HL-60/S4 treated with retinoic acid at 250 ng/mL for 4 days and 3 days (cell line): ENCODE data around the gene CLCN1.

Experiments used
- in situ Hi-C: fragments of 300-500 bp; cut with MboI; formaldehyde crosslinking; loops from 2 replicates; pipeline ENCODE4 v1.7.0; 2022; ENCODE audit warnings: low sequenced_read_pairs

Gene CLCN1

DNA sequence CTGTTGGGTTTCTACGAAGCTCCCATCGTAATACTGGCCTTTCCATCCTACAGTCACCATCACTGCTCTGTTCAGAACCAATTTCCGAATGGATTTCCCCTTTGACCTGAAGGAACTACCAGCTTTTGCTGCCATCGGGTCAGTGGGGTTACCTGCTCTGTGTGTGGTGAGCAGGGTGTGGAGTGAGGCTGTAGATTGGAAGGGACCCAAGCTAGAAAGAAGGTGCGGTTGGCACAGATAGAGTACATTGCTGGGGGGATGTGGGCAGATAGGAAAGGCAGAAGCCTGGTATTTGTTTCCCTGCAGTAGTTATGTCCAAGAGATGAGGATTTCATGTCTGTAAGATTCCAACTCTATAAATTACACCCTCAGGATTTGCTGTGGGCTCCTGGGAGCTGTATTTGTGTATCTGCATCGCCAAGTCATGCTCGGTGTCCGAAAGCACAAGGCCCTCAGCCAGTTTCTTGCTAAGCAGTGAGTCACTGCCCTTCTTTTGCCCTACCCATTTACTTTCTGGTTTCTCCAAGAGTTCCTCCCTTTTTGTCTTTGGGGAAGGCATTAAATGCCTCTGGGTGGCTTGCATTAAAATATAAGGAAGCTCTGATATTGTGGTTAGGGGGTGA lies 15.4 kb downstream of the CLCN1 start:
- in situ Hi-C loops, result no loop called here

DNA sequence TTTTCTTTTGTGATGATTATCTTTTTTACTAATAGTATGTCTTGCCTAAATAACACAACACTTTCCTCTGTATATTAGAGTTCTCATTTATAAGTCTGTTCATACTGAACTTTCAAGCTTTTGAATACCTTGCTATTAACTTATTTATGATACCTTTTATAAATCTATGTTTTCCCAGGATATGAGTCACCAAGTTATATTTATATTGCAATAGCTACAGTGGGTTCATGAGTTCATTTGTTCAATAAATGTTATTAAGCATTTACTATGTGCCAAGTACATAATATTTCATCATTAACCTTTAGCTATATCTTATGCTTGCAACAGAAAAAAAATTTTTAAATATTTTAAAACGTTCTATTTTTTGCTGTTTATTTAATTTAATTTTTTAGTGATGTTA lies 18.3 kb downstream of the CLCN1 start:
- in situ Hi-C loops, result no loop called here

DNA sequence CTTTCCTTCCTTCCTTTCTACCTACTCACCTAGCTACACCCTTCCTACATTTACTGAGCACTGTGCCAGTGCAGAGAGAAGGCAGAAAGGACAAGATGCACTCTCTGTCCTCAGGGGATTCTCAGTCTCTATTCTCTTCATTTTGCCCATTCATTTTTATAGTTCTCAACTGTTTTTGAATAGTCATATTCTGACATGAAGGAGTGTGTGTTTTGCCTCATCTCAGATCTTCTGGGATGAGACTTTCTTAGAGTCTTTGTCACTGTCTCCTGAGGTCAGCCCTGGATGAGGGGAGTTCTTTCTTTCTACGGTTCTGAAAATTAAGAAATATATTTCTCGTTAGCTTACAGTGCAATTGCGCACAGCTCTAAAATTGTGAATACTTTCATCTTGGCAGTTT lies 21.3 kb downstream of the CLCN1 start:
- in situ Hi-C loops, result no loop called here

DNA sequence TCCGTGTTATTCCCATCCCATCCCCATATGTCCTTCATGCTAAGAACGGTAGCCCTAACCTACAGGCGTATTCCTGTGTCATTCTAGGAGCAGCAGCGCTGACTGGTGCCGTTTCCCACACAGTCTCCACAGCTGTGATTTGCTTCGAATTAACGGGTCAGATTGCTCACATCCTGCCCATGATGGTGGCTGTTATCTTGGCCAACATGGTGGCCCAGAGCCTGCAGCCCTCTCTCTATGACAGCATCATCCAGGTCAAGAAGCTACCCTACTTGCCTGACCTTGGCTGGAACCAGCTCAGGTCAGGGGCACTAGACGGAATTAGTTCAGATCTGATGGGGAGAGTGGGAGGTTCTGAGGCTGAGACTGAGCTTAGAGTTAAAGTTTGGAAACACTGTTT lies 25.9 kb downstream of the CLCN1 start:
- in situ Hi-C loops, result no loop called here

DNA sequence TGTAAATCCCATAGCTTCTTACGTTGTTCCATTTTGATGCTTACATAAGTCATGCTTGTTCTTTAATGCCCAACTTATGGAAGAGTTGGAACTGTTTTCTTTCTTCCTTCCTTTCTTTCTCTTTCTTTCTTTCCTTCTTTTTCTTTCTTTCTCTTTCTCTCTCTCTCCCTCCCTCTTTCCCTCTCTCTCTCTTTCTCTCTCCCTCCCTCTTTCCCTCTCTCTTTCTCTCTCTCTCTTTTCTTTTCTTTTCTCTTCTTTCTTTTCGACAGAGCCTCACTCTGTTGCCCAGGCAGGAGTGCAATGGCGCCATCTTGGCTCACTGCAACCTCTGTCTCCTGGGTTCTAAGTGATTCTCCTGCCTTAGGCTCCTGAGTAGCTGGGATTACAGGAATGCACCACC lies 27.7 kb downstream of the CLCN1 start:
- in situ Hi-C loops, result no loop called here

DNA sequence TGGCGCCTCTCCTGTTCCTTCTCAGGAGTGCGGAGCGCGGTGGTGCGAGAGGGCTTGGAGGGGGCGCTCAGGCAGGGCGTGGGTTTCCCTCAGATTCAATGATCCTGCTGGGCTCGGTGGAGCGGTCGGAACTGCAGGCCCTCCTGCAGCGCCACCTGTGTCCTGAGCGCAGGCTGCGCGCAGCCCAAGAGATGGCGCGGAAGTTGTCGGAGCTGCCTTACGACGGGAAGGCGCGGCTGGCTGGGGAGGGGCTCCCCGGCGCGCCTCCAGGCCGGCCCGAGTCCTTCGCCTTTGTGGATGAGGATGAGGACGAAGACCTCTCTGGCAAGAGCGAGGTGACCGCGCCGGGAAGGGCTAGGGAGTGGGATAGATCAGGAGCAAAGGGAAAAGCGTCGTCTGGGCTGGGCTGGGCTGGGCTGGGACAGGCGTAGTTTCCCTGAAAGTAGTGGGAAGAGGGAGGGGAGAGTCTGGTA lies 29.6 kb downstream of the CLCN1 start:
- in situ Hi-C loops, result no loop called here

DNA sequence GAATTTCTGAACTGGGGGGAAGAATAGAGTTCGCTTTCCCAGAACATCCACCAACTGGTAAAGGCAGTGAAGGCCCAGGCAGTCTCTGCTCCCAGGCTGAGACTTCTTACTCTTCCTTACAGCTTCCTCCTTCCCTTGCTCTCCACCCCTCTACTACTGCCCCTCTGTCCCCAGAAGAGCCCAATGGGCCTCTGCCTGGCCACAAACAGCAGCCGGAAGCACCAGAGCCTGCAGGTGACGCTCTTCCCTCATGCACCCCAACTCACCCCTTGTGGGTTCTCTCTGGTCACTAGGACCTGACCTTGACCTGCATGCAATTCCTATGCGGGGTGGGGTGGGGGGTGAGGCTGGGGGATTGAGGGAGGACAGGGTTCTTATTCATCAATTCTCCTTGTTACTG lies 30.1 kb downstream of the CLCN1 start:
- in situ Hi-C loops, result no loop called here

DNA sequence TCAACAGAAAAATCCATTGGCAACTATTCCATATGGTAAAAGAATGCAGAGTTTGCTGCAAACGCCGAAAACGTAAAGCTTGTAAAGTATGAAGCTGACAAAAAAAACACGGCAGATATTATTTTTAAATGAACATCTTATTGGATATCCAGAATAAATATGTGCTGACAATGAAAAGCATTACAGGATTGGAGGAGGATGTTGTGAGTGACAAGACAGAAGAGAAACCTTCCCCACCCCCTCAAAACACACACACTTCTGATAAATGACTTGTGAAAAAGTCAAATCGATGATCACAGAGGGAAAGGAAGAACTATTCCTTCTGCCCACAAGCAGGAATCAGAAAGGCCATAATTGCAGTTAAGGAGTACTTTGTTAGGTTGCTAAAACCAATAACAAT lies 32.0 kb downstream of the CLCN1 start:
- in situ Hi-C loops, result no loop called here

DNA sequence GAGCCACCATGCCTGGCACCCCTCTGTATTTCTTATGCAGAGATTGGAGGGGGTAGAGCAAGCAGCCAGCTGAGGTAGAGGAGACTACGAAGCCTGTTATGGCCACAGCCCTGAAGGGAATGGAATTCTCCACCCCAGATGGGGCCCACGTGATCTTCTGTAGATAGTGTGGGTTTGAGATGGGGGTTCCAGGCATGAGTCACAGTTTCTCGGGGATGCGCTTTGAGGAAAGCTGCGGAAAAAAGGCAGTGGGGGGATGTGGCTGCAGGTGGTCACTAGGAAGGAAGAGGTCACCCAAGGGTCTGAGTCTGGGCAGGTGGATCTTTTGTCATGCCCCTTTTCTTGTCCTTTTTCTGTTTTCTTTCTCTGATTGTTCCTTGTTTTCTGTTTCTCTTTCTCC lies 35.1 kb downstream of the CLCN1 start:
- in situ Hi-C loops, result no loop called here

DNA sequence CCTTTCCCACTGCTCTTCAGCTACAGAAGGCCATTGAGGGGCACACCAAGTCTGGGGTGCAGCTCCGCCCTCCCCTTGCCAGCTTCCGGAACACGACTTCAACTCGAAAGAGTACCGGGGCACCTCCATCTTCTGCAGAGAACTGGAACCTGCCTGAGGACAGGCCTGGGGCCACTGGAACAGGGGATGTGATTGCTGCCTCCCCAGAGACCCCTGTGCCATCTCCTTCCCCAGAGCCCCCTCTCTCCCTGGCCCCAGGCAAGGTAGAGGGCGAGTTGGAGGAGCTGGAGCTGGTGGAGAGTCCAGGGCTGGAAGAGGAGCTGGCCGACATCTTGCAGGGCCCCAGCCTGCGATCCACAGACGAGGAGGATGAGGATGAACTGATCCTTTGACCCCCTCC lies 35.7 kb downstream of the CLCN1 start:
- in situ Hi-C loops, result no loop called here

DNA sequence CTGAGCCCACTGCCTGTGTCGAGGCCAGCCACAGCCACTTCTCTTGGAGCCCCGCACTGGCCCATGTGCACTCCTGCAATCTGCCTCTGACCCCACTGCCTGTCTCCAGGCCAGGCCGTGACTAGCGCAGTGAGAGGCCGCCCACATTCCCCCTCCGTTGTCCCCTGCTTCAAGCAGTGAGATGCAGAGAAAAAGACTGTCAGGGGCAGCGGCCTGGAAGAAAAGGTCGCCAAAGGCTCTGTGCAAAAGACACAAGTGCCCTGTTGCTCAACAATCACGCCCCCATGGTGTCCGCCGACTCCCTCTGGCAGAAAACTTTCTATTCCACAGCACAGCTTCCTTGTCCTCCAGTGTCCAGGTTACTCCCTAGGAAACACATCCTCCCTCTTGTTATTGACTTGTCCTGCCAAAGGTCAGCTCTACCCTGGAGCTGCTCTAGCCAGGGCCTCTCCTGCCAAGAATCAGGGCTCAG lies 36.7 kb downstream of the CLCN1 start:
- in situ Hi-C loops, result no loop called here

DNA sequence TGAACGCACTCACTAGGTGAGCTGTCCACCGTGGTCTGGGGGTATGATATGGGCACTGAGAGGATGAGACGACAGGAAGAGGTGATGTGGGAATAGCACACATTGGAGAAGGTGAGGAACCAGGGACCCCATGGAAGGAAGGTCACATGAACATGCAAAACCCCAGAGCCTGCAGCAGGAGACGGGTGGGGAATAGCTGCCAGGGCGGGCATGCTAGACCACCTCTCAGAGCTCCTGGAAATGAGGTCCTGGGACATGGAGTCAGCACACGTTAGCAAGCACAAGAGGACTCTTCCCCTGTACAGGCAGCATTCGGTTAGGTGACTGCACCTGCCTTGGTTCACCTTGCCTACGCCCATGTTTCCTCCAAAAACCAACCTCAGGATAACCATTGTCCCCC lies 38.5 kb downstream of the CLCN1 start:
- in situ Hi-C loops, result no loop called here

DNA sequence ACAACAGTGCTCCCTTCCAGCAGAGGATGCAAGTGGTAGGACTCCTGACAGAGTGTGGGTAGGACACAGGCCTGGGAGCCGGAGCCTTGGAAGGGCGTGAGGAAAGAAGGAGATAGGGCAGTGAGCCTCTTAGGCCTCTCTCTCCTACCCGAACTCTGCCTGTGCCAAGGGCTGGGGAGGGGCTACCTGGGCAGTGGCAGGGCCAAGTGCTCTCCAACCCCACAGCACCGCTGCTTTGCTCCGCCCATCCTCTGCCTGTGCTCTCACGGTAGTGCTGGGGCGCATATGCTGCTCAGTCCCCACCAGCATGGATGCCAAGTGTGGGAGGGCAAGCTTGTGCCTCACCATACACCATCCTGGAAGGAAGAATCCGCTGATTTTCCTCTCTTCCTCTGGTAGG lies 39.1 kb downstream of the CLCN1 start:
- in situ Hi-C loops, result no loop called here

DNA sequence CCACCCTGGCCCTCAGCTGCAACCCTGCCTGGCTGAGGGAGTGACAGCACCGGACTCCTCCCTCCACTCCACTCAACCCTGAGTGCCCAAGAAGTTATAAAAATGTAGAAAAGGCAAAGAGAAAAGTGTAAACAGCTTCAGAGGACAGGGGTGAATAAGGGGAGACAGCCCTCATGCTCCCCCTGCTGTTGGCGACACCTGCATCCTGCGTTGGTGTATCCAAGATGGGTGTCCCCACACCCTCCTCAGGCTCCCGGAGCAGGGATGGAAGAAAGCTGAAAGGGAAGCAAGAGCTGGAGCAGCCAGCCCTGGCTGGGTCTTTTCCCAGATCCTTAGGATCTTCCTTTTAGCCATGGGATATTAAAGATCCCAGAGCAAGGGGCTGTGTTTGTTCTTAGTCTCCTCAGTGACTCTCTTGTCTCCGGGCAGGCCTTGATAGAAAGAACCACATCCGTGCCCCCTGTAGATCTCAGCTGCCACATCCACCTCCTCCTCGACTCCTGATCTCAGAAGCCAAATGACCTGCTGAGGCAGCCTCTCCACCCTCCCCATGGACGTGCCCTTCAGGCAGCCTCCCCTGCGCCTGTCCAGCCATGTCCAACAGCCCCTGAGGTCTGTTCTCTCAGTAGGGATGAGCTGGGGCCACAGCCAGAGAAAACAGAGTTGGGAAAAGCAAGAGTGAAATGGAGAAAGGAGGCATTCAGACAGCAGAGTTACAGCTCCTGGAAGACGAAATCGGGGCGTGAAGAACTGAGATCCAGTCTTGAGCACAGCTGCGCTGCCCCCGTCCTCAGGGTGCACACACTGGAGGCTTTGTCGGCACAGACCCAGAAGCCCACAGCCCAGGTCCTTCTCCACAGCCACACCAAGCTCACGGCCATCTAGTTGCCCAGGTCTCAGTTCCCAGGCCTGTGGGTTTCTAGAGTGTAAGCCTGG lies 39.8 kb downstream of the CLCN1 start:
- in situ Hi-C loops, result no loop called here

DNA sequence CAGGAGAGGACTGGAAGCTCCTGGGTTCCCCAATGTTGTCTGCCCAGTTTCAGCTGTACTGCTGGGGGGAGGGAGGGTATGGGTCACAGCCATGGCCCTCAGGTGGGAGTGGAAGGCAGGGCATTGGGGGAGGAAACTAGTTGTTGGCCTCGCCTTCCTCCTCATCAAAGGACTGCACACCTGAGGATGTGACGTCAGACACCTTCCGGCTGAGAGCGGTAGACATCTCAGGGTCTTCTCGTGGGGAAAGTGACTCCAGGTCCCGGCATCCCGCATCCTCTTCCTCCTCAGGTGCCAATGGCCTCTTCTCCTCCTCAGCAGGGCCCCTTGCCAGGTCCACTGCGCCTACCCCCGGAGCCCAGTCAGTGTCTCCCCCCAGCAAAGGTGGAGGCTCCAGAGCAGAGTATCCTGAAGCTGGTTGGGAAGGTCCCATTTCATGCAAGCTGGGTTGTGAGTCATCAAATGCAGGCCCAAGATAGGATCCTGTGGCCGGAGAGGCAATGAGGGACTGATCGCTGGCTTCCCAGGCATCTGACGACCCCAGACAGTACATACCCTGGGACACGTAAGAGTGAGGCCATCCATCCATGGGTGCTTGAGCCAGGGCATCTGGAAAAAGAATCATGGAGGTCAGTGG lies 40.6 kb downstream of the CLCN1 start:
- in situ Hi-C loops, result no loop called here

DNA sequence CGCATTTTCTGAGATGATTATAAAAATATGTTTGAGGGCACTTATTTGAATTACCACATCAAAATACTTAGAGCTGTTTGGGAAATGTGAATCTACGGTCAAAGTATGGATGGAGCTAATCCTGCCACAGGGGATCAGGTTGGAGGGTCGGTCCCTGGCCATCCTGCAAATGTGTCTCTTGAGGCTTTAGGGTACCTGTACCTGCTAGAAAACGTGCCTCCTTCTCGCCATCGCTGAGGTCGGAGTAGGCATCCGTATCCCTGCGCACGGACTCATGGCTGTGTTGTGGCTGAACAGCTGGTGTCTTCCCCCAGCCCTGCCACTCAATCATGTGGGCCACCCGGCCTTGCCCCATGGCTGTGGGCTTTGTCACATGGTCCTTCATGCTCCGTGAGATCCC lies 42.7 kb downstream of the CLCN1 start:
- in situ Hi-C loops, result no loop called here

DNA sequence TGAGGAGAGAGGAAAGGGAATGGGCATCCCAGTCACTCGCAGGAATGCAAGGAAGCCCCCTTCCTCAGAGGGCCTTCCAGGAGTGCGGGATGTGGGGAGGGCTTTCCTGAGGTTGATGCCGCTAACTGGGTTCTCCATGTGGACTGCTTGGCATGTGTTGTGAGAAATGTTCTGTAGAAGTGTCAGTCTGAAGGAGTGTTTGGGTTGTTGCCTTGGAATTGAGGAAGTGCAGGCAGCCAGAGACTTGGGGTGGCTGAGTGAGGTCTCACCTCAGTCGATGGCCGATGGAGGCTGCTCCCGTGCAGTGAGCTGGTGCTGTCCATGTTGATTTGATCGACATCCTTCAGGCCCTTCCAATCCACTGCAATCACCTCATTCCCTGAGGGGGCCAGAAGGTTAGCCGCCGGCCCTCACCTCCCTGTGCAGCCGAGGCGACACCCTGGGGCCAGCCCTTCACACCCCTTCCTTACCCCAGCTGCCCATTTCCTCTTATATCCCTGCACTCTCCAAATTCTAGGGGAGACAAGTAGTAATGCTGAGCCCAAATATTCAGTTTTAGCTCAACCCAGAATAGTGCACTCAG lies 44.0 kb downstream of the CLCN1 start:
- in situ Hi-C loops, result no loop called here

DNA sequence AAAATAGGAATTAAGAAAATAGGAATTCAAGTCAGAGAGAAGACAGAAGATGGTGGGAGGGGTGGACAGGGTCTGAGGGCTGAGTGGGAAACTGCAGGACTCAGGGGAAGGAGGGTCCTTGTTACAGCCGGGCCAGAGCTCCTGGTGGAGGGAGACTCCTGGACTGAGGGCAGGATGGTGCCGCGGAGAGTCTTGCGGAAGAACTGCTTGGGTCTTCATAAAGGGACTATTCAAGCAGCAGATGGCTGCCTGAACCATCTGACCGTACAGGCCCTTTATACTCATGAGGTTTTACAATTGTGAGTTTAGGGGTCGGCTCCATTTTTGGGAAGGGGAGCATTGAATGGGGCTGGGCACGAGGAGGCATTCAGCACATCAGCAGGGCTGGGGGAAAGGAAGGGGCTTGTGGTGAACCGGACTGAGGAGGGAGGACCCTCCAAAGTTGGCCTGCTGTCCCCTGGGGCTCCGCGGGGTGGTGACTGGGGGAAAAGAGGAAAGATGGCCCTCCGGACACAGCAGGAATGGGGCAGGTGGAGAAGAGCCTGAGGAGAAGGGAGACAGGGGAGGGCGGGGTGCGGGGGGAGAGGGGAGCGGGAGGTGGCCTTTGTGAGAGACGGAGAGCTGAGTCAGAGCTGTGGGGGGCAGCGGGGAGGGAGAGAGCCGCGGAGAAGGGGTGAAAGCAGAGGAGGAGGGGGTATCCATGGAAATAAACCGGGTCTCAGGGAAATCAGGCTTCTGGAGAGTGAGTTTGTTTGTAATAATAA lies 45.1 kb downstream of the CLCN1 start:
- in situ Hi-C loops, result no loop called here

DNA sequence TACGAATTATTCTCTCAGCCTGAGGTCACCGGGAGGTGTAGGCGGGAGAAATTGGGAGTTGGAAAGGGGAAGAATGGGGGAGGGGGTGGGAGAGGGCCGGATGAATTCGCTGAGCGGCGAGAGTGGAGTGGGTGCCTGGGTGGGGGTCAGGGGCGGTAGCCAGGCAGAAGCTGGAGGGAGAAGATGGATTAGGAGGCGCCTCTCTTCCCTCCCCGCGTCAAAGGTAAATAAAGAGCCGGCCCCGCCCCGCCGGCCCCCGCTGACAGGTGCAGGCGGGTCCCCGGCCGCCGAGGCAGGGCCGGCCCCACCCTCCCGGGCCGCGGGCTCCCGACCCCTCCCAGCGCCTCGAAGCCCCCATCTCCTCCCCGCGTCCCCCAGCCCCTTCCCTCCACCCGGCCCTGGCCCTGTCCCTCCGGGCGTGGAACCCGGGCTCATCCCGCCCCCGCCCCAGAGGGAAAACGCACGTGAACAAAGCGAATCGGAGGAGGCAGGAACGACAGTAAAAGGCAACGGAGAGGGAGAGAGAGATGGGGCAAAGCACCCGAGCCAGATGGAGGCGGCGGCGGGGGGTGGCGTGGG lies 45.7 kb downstream of the CLCN1 start:
- in situ Hi-C loops, result no loop called here
